Prostate gland (tissue), 2 donors: ENCODE results near the gene GOLGA6C. TPM values are rescaled to one million over a fixed set of nuclear protein-coding genes. Genes with fewer than 3 reads are reported as not detected.
A peak's percentile ranks its signal among the peaks of the same experiment; 100 is the strongest.
"Not testable (repeated sequence)": the region's sequence is repeated elsewhere in the genome, so short reads cannot be mapped to it uniquely, and the experiment has no call there.

Source experiments
- DNase-seq: peaks from one replicate; pipeline ENCODE4 v3.0.0-alpha.2; 2019; ENCODE audit warnings: low spot score
- H3K27ac ChIP-seq, 2 donors: fragments of 200-600 bp; sonication (generic); 2 replicates each; pipeline ENCODE4 v1.5.1; 2017 to 2019
- H3K27me3 ChIP-seq: fragments of 200-600 bp; sonication (generic); replicated peaks from 2 replicates; pipeline ENCODE4 v1.5.1; 2019; ENCODE audit not compliant: insufficient read depth
- H3K36me3 ChIP-seq, 2 donors: fragments of 200-600 bp; sonication (generic); 1 replicate in 1 of 2; 2 replicates in 1 of 2; pipeline versions ENCODE4 v1.5.1 to v1.8.1; 2017 to 2019
- H3K4me1 ChIP-seq: fragments of 200-600 bp; sonication (generic); replicated peaks from 2 replicates; pipeline ENCODE4 v1.5.1; 2019
- H3K4me3 ChIP-seq, 2 donors: fragments of 200-600 bp; sonication (generic); 2 replicates each; pipeline ENCODE4 v1.5.1; 2017 to 2019
- H3K9me3 ChIP-seq: fragments of 200-600 bp; sonication (generic); 2 replicates; pipeline ENCODE4 v1.5.1; 2017
- POLR2A ChIP-seq: fragments of 450-650 bp; IDR thresholded peaks from one replicate; pipeline ENCODE4 v1.6.1; 2016; ENCODE audit warnings: antibody characterized with exemption, mild to moderate bottlenecking
- POLR2AphosphoS5 ChIP-seq: sonication (generic); formaldehyde crosslinking; IDR thresholded peaks from one replicate; pipeline ENCODE4 v1.6.1; 2017; ENCODE audit warnings: antibody characterized with exemption
- WGBS: methylation state at CpG from one replicate; pipeline ENCODE4 v1.1.5; 2018; 5-methylcytosine and 5-hydroxymethylcytosine counted together
- intact Hi-C: fragments of 100-400 bp; cut with DNase I; formaldehyde crosslinking; loops from one replicate; pipeline ENCODE4 v1.14.2; 2022
- total RNA-seq, 2 donors: library from RNA; depleted of rRNA; stranded (reverse); fragments of >200 nt; gene quantifications; one replicate each; pipeline ENCODE4 v1.1.0, GENCODE V29; 2016
- TF ChIP-seq, protein P1 (sequence below), 4 experiments: fragments of 200-600 bp in 2 of 4; fragments of 450-650 bp in 2 of 4; sonication (generic) in 2 of 4; IDR thresholded peaks; 1 replicate in 3 of 4; 2 replicates in 1 of 4; pipeline ENCODE4 v1.5.1; 2016 to 2019; ENCODE audit warnings: antibody characterized with exemption in 4 of 4, mild to moderate bottlenecking in 2 of 4, moderate library complexity in 2 of 4

The GOLGA6C gene
- total RNA-seq, 2 donors from 2014 or later = 1.5 TPM; not detected in 1

DNA sequence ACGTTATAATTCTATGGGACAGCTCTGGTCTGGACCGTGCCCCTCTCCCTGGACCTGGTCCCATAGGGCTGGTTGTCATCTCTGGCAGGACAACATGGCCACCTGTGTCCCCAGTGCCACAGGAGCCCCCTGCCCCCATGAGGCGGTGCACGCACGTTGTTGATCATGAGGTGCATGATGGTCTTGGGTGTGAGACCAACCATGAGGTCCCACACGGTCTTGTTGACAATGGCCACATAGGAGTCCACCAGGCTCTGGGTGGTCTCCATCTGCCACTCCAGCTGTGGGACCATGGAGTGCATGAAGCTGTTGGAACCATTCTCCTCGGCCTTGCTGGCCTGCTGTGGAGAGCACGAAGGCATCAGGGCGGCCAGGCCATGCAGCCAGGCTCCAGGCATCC is 44.2 kb downstream of the GOLGA6C start:
- no peaks in the 10 kb centered on the region for H3K36me3 ChIP-seq
- no peaks in the 10 kb centered on the region for H3K9me3 ChIP-seq
- intact Hi-C loops = no loop called here
- 89% methylated on average over 9 of the region's 9 CpGs for WGBS
- no peak overlapping the region for H3K27ac ChIP-seq
- TF ChIP-seq POLR2A (no peak), POLR2AphosphoS5 (no peak)
- TF ChIP-seq, protein P1, sequence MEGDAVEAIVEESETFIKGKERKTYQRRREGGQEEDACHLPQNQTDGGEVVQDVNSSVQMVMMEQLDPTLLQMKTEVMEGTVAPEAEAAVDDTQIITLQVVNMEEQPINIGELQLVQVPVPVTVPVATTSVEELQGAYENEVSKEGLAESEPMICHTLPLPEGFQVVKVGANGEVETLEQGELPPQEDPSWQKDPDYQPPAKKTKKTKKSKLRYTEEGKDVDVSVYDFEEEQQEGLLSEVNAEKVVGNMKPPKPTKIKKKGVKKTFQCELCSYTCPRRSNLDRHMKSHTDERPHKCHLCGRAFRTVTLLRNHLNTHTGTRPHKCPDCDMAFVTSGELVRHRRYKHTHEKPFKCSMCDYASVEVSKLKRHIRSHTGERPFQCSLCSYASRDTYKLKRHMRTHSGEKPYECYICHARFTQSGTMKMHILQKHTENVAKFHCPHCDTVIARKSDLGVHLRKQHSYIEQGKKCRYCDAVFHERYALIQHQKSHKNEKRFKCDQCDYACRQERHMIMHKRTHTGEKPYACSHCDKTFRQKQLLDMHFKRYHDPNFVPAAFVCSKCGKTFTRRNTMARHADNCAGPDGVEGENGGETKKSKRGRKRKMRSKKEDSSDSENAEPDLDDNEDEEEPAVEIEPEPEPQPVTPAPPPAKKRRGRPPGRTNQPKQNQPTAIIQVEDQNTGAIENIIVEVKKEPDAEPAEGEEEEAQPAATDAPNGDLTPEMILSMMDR (IDR thresholded peaks at IDR 0.05) = no peak
- no peak overlapping the region for H3K4me3 ChIP-seq
- no peaks in the 10 kb centered on the region for H3K4me1 ChIP-seq
- H3K27me3 ChIP-seq = peaks cover 4% of the 10 kb centered on the region
- DNase-seq = no peak

DNA sequence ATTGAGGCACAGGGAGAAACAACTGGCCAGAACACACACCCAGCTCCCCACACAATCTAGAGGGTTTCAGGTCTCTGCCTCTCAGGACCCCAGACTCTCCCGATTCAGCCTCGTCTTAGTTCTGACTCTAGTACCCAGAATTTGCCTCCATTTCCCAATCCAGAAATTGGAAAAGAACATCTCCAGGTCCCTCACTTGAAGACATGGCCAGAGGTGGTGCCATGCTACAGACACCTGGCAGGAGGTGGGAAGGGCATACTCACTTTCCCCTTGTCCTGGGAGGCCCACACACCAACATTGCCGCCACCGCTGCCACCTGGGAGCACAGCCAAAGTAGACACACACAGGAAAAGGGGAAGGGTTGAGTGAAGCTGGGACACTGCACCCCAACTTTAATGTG is 44.6 kb downstream of the GOLGA6C start:
- H3K4me1 ChIP-seq, DNase-seq, H3K4me3 ChIP-seq, H3K27me3 ChIP-seq, H3K27ac ChIP-seq, H3K9me3 ChIP-seq, H3K36me3 ChIP-seq, intact Hi-C loops: not testable (repeated sequence)
- WGBS = 95% methylated on average over 4 of the region's 4 CpGs

DNA sequence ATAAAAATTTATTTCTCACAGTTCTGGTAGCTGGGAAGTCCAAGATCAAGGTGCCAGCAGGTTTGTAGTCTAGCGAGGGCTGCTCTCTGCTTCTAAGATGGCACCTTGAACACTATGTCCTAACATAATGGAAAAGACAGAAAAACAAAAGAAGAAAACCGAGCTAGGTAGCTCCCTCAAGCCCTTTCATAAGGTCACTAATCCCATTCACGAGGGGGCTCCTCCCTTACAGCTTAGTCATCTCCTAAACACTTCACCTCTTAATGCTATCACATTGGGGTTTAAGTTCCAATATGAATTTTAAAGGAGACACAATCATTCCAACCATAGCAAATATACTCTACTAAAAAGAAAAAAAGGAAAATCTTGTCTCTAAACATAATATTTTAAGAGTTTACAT is 48.1 kb downstream of the GOLGA6C start:
- Histone ChIP-seq H3K36me3 (no peaks in the 10 kb centered on the region), H3K27ac (no peak overlapping the region), H3K4me3 (no peak overlapping the region), H3K9me3 (no peaks in the 10 kb centered on the region), H3K27me3 (peaks cover 4% of the 10 kb centered on the region), H3K4me1 (no peaks in the 10 kb centered on the region)
- no peak for DNase-seq
- TF ChIP-seq POLR2A (no peak), POLR2AphosphoS5 (no peak)
- TF ChIP-seq, protein P1 (IDR thresholded peaks at IDR 0.05) = no peak
- 65% methylated on average over 3 of the region's 3 CpGs for WGBS
- intact Hi-C loops = no loop called here

DNA sequence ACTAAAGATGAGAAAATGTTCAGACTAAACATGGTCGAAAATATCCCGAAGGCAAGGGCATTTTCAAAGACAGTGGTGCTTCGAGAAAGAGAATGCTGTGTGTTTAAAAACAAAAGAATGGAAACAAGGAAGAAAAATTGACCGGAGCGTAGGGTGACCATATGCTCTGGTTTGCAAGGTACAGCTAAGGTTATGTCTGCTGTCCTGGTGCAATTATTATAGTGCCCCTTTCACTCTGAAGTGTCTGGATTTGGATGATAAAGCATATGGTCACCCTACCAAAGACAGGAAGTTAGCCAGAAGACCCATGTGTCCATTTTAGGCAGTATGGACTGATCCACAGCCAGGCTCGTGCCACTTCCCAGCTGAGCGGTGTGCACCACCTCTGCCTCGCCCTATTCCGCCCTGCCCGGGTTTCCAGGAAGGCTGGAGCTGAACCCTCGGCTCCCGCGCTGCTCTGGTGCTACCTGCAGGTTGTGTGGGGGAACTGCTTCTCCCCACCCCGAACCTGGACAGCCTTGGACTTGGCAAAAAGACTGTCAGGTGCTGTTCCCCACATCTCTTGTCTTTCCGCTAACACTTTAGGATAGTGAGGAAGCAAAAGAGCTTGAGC is 49.8 kb downstream of the GOLGA6C start:
- DNase-seq = no peak
- Histone ChIP-seq H3K9me3 (no peaks in the 10 kb centered on the region), H3K4me3 (no peak overlapping the region), H3K27me3 (peaks cover 4% of the 10 kb centered on the region), H3K4me1 (no peaks in the 10 kb centered on the region), H3K36me3 (no peaks in the 10 kb centered on the region), H3K27ac (no peak overlapping the region)
- WGBS = 33% methylated on average over 15 of the region's 15 CpGs
- intact Hi-C loops = no loop called here
- TF ChIP-seq POLR2A (no peak), POLR2AphosphoS5 (no peak)
- TF ChIP-seq, protein P1 (IDR thresholded peaks at IDR 0.05) = peak in 1 of 4 experiments; percentile 33

DNA sequence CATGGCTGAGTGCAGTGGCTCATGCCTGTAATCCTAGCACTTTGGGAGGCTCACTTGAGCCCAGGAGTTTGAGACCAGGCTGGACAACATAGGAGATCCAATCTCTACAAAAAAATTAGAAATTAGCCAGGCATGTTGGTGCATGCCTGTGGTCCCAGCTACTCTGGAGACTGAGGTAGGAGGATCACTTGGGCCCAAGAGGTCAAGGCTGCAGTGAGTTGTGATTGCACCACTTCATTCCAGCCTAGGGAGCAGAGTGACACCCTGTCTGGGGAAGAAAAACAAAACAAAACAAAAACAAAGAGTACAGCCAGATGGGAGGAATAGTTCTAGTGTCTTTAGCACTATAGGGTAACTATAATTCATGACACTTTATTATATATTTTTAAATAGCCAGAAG is 51.6 kb downstream of the GOLGA6C start:
- Histone ChIP-seq H3K27me3 (peaks cover under 1% of the 10 kb centered on the region), H3K4me3 (no peak overlapping the region), H3K27ac (no peak overlapping the region), H3K9me3 (no peaks in the 10 kb centered on the region), H3K36me3 (no peaks in the 10 kb centered on the region), H3K4me1 (no peaks in the 10 kb centered on the region)
- TF ChIP-seq, protein P1 (IDR thresholded peaks at IDR 0.05) = no peak
- no peak for TF ChIP-seq POLR2AphosphoS5
- TF ChIP-seq POLR2A = no peak
- intact Hi-C loops = no loop called here
- no peak for DNase-seq

DNA sequence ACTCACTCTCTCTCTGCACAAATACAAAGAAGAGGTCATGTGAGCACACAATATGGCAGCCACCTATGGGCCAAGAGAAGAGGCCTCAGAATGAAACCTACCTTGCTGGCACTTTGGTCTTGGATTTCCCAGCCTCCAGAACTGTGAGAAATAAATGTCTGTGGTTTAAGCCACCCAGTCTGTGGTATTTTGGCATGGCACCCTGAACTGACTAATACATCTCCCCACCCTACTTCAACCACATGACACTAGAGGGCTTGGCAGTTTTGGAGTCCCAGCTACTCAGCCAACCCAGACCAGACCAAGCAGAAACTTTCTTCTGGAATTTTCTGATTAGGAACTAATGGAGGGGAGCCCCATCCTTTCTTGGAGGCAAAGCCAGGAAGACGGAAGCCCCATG is 54.4 kb downstream of the GOLGA6C start:
- intact Hi-C loops, H3K4me3 ChIP-seq, H3K36me3 ChIP-seq, DNase-seq, H3K9me3 ChIP-seq, H3K27ac ChIP-seq, H3K4me1 ChIP-seq, H3K27me3 ChIP-seq: not testable (repeated sequence)
- 93% methylated on average over 1 of the region's 1 CpG for WGBS
